Body of pancreas (tissue), 4 donors: ENCODE measurements around the gene DNAI7. TPM values are rescaled to one million over a fixed set of nuclear protein-coding genes. Genes with fewer than 3 reads are reported as not detected.

ENCODE experiments used
- ATAC-seq: fragments of 150-250 bp; one replicate; pipeline ENCODE4 v1.9.1; 2016
- DNase-seq, 4 donors: peaks; one replicate each; pipeline ENCODE4 v3.0.0-alpha.2; 2019
- H3K27ac ChIP-seq, 4 donors: fragments of 200-600 bp; sonication (generic); 1 replicate in 3 of 4; 2 replicates in 1 of 4; pipeline versions ENCODE4 v1.5.1 to v1.6.1; 2016 to 2019; ENCODE audit warnings: mild to moderate bottlenecking in 1 of 4, mixed read lengths in 1 of 4, moderate library complexity in 1 of 4
- H3K27me3 ChIP-seq, 2 donors: fragments of 200-600 bp; sonication (generic); one replicate each; pipeline ENCODE4 v1.6.0; 2016; ENCODE audit warnings: mild to moderate bottlenecking in 1 of 2
- H3K36me3 ChIP-seq, 2 donors: fragments of 200-600 bp; sonication (generic); replicated peaks in 1 of 2; 2 replicates each; pipeline ENCODE4 v1.5.1; 2016; ENCODE audit warnings: low read depth in 2 of 2; ENCODE audit not compliant: insufficient read depth in 1 of 2
- H3K4me1 ChIP-seq: fragments of 200-600 bp; sonication (generic); one replicate; pipeline ENCODE4 v1.6.0; 2016
- H3K4me3 ChIP-seq, 2 donors: fragments of 200-600 bp; sonication (generic); 1 replicate in 1 of 2; 2 replicates in 1 of 2; pipeline ENCODE4 v1.5.1; 2016 to 2019
- H3K9me3 ChIP-seq, 3 donors: fragments of 200-600 bp; sonication (generic); 1 replicate in 2 of 3; 2 replicates in 1 of 3; pipeline ENCODE4 v1.5.1; 2016
- CTCF ChIP-seq, 7 experiments: fragments of 450-650 bp in 4 of 7; fragments of 200-600 bp in 3 of 7; sonication (generic) in 3 of 7; IDR thresholded peaks; one replicate each; pipeline ENCODE4 v1.5.1; 2016 to 2019; ENCODE audit warnings: antibody characterized with exemption in 7 of 7
- POLR2A ChIP-seq, 3 donors: fragments of 450-650 bp; IDR thresholded peaks; one replicate each; pipeline ENCODE4 v1.6.1; 2016; ENCODE audit warnings: antibody characterized with exemption in 3 of 3, mild to moderate bottlenecking in 2 of 3
- WGBS, 2 donors: methylation state at CpG; one replicate each; pipeline ENCODE4 v1.1.5; 2017; 5-methylcytosine and 5-hydroxymethylcytosine counted together
- intact Hi-C: fragments of 100-400 bp; cut with DNase I; formaldehyde crosslinking; loops from one replicate; pipeline ENCODE4 v1.15.1; 2023
- total RNA-seq, 2 donors: library from RNA; depleted of rRNA; stranded (reverse); fragments of >200 nt; gene quantifications; one replicate each; pipeline ENCODE4 v1.1.0, GENCODE V29; 2016

DNAI7 gene
- total RNA-seq, 2 donors from 2014 or later = 0.26 TPM; not detected in 1

- no peak overlapping the region for H3K4me3 ChIP-seq
- H3K4me1 ChIP-seq = no peaks in the 10 kb centered on the region
- no peak for ATAC-seq
- H3K9me3 ChIP-seq = no peaks in the 10 kb centered on the region
- H3K36me3 ChIP-seq = no peaks in the 10 kb centered on the region
- intact Hi-C loops = no loop called here
- TF ChIP-seq POLR2A (IDR thresholded peaks at IDR 0.05) (no peak), CTCF (IDR thresholded peaks at IDR 0.05) (no peak)
- DNase-seq = no peak
- H3K27ac ChIP-seq = no peak overlapping the region
- 78 to 87% methylated on average over 4 of the region's 4 CpGs for WGBS, 2 donors
- no peaks in the 10 kb centered on the region for H3K27me3 ChIP-seq
Measured at GRCh38 chr12:25186038-25186787, 8.7 kb downstream of the DNAI7 start.

- no peak overlapping the region for H3K27ac ChIP-seq
- no peak for DNase-seq
- no peaks in the 10 kb centered on the region for H3K27me3 ChIP-seq
- no peaks in the 10 kb centered on the region for H3K4me1 ChIP-seq
- ATAC-seq = no peak
- TF ChIP-seq CTCF (IDR thresholded peaks at IDR 0.05) (no peak), POLR2A (IDR thresholded peaks at IDR 0.05) (no peak)
- WGBS, 2 donors = 55 to 64% methylated on average over 2 of the region's 2 CpGs
- intact Hi-C loops = no loop called here
- no peak overlapping the region for H3K4me3 ChIP-seq
- no peaks in the 10 kb centered on the region for H3K36me3 ChIP-seq
- peaks cover 0 to 4% (median 0%) of the 10 kb centered on the region in 3 donors for H3K9me3 ChIP-seq
Measured at GRCh38 chr12:25184132-25184531, 10.8 kb downstream of the DNAI7 start.

- Histone ChIP-seq H3K4me1 (no peaks in the 10 kb centered on the region), H3K27ac (no peak overlapping the region), H3K27me3 (no peaks in the 10 kb centered on the region), H3K9me3 (peaks cover 0 to 4% (median 0%) of the 10 kb centered on the region in 3 donors), H3K36me3 (no peaks in the 10 kb centered on the region), H3K4me3 (no peak overlapping the region)
- intact Hi-C loops = no loop called here
- TF ChIP-seq CTCF (IDR thresholded peaks at IDR 0.05) (no peak), POLR2A (IDR thresholded peaks at IDR 0.05) (no peak)
- WGBS, 2 donors = 85 to 87% methylated on average over 3 of the region's 3 CpGs
- no peak for ATAC-seq
- DNase-seq = no peak
Measured at GRCh38 chr12:25182765-25183164, 12.2 kb downstream of the DNAI7 start.

- Histone ChIP-seq H3K27ac (no peak overlapping the region), H3K4me3 (no peak overlapping the region), H3K4me1 (no peaks in the 10 kb centered on the region), H3K27me3 (no peaks in the 10 kb centered on the region), H3K36me3 (no peaks in the 10 kb centered on the region), H3K9me3 (no peaks in the 10 kb centered on the region)
- 86 to 91% methylated on average over 6 of the region's 6 CpGs for WGBS, 2 donors
- intact Hi-C loops = no loop called here
- ATAC-seq = no peak
- no peak for DNase-seq
- TF ChIP-seq CTCF (IDR thresholded peaks at IDR 0.05) = no peak
- TF ChIP-seq POLR2A (IDR thresholded peaks at IDR 0.05) = no peak
Measured at GRCh38 chr12:25162866-25163265, 32.1 kb downstream of the DNAI7 start.

- H3K36me3 ChIP-seq = no peaks in the 10 kb centered on the region
- H3K27ac ChIP-seq = no peak overlapping the region
- no peak overlapping the region for H3K4me3 ChIP-seq
- no peaks in the 10 kb centered on the region for H3K4me1 ChIP-seq
- TF ChIP-seq CTCF (IDR thresholded peaks at IDR 0.05) (no peak), POLR2A (IDR thresholded peaks at IDR 0.05) (no peak)
- intact Hi-C loops = no loop called here
- whole genome bisulfite sequencing, 2 donors = 80 to 83% methylated on average over 4 of the region's 4 CpGs
- no peaks in the 10 kb centered on the region for H3K27me3 ChIP-seq
- no peaks in the 10 kb centered on the region for H3K9me3 ChIP-seq
- no peak for DNase-seq
- ATAC-seq = no peak
Measured at GRCh38 chr12:25156061-25156460, 38.9 kb downstream of the DNAI7 start.
